GM12892 (cell line): ENCODE results near the gene COX4I1.

Experiments
- DNase-seq: peaks from one replicate; pipeline ENCODE4 v3.0.0; 2011; ENCODE audit not compliant: insufficient read length
- FAIRE-seq: peaks from 2 replicates; lab custom pipeline; 2011; peaks lifted over from hg19 to GRCh38; lab: Jason Lieb, UNC
- POLR2A ChIP-seq: IDR thresholded peaks from 2 replicates; pipeline ENCODE4 v1.6.1; 2011; ENCODE audit warnings: low read depth, low read length, control low read depth
- POLR2AphosphoS5 ChIP-seq: IDR thresholded peaks from 2 replicates; pipeline ENCODE4 v1.6.1; 2011; ENCODE audit warnings: low read depth, low read length, control low read depth
- TAF1 ChIP-seq: IDR thresholded peaks from 2 replicates; pipeline ENCODE4 v1.6.1; 2011; ENCODE audit warnings: low read depth, mild to moderate bottlenecking, control low read depth, low read length, borderline replicate concordance

COX4I1 gene

GRCh38 chr16:85847681-85848601, 48.4 kb downstream of the COX4I1 start:
- FAIRE-seq (no peak), DNase-seq (no peak)
- TF ChIP-seq POLR2AphosphoS5 (no peak), POLR2A (no peak), TAF1 (no peak)

- DNase-seq = no peak
- no peak for FAIRE-seq
- TF ChIP-seq POLR2A = no peak
- no peak for TF ChIP-seq POLR2AphosphoS5
- no peak for TF ChIP-seq TAF1
Observed at GRCh38 chr16:85848986-85849385, 49.5 kb downstream of the COX4I1 start.

DNA sequence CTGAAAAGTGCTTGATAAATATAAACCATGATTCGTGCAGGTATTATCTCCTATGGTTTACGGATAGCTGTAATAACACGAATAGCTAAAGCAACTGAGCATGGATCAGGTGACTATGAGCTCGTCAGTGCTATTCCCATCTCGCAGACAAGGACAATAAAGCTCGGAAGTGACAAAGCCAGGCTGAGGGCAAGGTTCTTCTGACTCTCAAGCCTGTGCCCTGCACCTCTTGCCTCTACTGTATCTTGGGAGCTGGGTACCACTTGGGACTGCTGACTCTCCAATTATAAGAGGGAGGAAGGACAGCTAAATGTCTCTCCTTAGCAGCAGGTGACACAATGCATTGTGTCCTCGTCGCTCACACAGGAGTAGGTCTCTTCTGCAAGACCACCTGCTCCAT, 49.9 kb downstream of the COX4I1 start:
- TF ChIP-seq TAF1 = no peak
- TF ChIP-seq POLR2AphosphoS5 = no peak
- TF ChIP-seq POLR2A = no peak
- DNase-seq = no peak
- FAIRE-seq = no peak

DNA sequence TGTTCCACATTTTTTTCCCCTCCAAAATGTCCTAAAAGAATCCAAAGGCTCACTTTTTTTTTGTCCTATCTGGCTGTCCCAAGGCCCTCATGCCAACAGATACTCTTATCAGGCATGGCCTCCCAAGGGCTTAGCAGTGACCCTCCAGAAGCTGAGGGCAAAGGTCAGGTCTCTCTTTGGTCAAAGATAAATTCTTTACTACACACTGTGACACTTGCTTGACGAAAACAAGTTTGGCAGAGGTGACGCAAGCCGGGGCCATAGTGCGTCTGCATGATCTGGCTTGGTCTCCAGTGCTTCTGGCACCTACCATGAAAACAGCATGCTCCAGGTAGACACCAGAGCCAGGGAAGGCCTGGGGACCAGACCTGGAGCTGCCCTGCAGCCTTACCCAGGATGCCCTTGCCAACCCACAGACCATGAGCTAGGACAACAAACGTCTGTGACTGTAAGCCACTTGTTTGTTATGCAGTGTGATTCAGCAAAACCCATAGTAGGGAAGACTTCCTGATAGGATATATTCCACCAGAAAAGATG, 50.9 kb downstream of the COX4I1 start:
- FAIRE-seq = no peak
- no peak for TF ChIP-seq POLR2A
- TF ChIP-seq POLR2AphosphoS5 = no peak
- no peak for TF ChIP-seq TAF1

DNA sequence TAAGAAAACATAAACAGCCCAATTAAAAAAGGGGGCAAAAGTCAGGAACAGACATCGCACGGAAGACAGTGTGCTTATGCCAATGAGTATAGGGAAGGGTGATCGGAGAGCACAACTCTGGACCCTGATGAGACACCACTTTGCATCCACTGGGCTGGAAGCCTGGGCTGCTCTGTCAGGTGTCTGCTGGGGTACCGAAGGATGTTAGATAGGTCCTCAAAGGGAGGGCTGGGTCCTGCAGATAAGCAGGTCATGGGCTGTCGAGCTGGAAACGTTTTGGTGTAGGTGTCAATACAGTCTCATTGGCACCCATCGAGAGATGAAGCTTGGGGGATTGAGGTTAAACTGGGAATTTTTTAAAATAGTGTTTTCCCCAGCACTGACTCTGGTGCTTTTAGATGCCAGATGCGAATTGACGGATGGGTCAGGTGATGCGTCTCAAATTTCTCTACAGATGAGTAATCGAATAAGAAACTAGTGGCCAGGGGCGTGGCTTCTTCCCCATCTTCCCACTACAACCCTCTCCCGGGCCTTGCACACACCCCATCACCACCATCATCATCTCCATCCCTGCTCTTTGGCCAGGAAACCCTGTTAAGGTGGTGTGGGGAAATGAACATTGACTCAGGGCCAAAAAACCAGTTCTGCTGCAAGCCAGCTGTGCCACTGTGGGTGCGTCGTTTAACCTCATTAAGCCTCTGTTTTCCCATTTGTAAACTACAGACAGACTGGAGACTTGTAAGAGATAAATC, 51.7 kb downstream of the COX4I1 start:
- no peak for TF ChIP-seq TAF1
- no peak for TF ChIP-seq POLR2A
- no peak for TF ChIP-seq POLR2AphosphoS5
- DNase-seq = no peak
- no peak for FAIRE-seq

More for the DNA sequence above, 50.9 kb downstream of the COX4I1 start:
- no peak for DNase-seq

DNA sequence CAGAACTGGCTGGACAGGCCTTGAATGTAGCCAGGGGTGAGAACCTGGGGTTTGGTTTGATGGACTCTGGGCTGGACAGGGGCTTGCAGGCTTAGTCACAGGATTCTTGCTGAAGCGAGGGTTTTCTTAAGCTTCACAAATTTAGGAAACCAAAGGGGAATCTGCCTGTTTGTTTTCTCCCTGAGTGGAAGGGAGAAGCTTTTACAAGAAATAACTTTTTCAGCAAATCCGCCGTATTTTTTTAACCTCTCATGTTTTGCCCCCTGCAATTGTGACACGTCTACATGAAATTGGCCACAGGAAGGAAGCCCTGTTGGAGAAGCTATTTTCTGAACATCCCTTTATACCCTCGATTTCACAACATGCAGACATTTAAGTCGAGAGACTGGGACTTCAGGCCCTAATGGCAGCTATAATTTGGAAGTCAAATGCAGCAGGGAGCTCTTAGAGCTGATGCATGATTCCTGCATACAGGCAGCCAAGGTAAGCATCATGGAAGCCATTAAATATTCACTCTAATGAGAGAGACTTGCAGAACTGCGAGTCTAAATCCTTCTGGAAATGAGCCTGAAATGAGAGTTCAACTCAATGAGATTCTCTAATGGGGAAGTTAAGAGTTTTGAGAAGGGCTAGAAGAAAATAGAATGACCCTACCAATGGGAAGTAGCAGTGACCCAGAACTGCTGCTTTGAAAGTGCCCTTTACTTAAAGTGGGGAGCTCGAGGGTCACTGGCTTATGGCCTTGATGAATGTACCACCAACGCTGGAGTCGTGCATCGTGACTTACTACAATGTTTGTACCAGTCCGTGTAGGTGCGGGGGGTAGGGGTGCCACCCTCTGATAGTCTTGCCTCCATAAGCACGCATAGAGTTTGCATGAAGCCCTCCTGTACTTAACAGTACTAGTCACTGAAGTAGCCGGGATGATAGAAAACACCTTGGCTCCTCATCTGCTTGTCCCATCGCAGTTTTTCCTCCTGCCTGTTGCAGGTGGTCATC, 54.4 kb downstream of the COX4I1 start:
- DNase-seq (no peak), FAIRE-seq (no peak)
- TF ChIP-seq POLR2AphosphoS5 = no peak
- no peak for TF ChIP-seq TAF1
- no peak for TF ChIP-seq POLR2A

DNA sequence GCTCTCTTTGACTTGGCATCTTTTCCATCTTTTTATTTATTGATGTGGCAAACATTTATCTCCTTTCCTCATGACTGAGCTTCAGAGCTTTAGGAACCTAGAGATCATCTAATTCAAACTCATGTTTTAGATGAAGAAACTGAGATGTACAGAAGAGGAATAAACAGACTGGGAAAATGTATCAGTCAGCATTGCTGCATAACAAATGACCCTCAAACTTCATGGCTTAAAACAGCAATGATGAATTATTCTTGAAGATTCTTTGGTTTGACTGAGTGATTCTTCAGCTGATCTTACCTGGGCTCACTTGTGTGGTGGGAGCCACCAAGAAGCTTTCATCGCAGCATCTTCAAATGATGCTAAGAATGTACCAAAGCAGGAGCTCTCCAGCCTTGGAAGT, 55.4 kb downstream of the COX4I1 start:
- TF ChIP-seq POLR2A (no peak), TAF1 (no peak), POLR2AphosphoS5 (no peak)
- no peak for FAIRE-seq
- no peak for DNase-seq

DNA sequence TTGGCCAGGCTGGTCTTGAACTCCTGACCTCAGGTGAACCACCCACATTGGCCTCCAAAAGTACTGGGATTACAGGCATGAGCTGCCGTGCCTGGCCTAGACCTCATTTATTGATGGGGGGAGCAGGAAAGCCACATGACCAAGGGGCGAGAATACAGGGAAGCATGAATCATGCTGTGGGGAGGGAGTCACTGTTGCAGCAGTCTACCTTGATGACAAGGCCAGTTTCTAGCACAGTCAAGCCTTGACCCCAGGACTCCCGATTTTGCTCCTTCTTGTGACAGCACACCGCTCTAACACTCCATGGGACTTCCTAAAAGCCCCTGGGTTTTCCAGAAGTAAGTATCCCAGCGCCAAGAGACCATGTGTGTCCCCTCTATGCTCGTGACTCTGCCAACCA, 56.6 kb downstream of the COX4I1 start:
- FAIRE-seq (no peak), DNase-seq (no peak)
- no peak for TF ChIP-seq POLR2A
- TF ChIP-seq TAF1 = no peak
- TF ChIP-seq POLR2AphosphoS5 = no peak

DNA sequence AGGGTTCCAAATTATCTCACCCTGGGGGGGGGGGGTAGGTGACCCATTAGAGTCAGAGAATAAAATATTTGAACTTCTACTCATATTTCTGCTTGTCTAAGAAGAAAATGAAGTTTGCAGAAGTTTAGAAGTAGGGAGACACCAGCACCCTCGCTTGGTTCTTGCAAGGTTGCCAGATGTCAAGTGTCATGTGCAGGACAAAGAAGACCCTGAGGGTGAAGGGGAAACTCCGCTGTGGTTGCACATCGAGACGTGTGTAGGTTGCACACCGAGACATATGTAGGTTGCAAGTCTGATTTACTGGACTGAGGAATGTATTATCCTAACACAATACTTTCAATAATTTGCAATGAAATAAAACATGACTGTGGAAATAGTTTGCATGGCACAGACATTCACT, 57.1 kb downstream of the COX4I1 start:
- FAIRE-seq = no peak
- no peak for TF ChIP-seq POLR2A
- no peak for TF ChIP-seq POLR2AphosphoS5
- no peak for TF ChIP-seq TAF1
- DNase-seq = no peak
